Omental fat pad (tissue), 4 donors: Measurements from ENCODE around the gene MRPS24. TPM values are rescaled to one million over a fixed set of nuclear protein-coding genes. Genes with fewer than 3 reads are reported as not detected.

Source experiments
- ATAC-seq: fragments of 150-250 bp; one replicate; pipeline ENCODE4 v1.9.1; 2016; ENCODE audit warnings: mild to moderate bottlenecking, moderate library complexity; ENCODE audit not compliant: low FRiP score
- DNase-seq: peaks from one replicate; pipeline ENCODE4 v3.0.0-alpha.2; 2019; ENCODE audit warnings: low spot score
- CTCF ChIP-seq, 3 donors: fragments of 450-650 bp; IDR thresholded peaks; one replicate each; pipeline ENCODE4 v1.5.1; 2016 to 2017; ENCODE audit warnings: antibody characterized with exemption in 3 of 3, mild to moderate bottlenecking in 3 of 3, moderate library complexity in 2 of 3
- total RNA-seq, 4 donors: library from RNA; depleted of rRNA; stranded (reverse); fragments of >200 nt; gene quantifications; one replicate each; pipeline ENCODE4 v1.1.0, GENCODE V29; 2016

Gene MRPS24
- total RNA-seq, 4 donors from 2014 or later = 69.8 to 109 (median 82.6) TPM

GRCh38 chr7:43856316-43856715, 13.0 kb downstream of the MRPS24 start:
- no peak for TF ChIP-seq CTCF (IDR thresholded peaks at IDR 0.05)
- no peak for DNase-seq
- no peak for ATAC-seq

DNA sequence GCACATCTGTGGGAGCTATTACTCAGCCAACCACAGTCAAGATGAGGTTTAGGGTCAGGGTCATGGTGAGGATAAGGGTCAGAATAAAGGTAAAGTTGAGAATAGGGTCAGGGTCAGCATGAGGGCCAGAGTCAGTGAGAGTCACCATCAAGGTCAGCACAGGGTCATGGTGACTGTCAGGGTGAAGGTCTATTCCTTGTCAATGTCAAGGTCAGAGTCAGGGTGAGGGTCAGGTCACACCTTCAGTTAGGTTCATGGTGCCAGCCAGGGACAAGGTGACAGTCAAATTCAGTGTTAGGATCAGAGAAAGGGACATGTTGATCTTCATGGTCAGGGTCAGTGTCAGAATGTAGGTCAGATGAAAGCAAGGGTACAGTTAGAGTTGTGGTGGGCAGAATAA, 14.1 kb downstream of the MRPS24 start:
- ATAC-seq (no peak), DNase-seq (no peak)
- no peak for TF ChIP-seq CTCF (IDR thresholded peaks at IDR 0.05)

- TF ChIP-seq CTCF (IDR thresholded peaks at IDR 0.05) = no peak
- ATAC-seq = no peak
- no peak for DNase-seq
Observed at GRCh38 chr7:43851805-43852204, 17.5 kb downstream of the MRPS24 start.

DNA sequence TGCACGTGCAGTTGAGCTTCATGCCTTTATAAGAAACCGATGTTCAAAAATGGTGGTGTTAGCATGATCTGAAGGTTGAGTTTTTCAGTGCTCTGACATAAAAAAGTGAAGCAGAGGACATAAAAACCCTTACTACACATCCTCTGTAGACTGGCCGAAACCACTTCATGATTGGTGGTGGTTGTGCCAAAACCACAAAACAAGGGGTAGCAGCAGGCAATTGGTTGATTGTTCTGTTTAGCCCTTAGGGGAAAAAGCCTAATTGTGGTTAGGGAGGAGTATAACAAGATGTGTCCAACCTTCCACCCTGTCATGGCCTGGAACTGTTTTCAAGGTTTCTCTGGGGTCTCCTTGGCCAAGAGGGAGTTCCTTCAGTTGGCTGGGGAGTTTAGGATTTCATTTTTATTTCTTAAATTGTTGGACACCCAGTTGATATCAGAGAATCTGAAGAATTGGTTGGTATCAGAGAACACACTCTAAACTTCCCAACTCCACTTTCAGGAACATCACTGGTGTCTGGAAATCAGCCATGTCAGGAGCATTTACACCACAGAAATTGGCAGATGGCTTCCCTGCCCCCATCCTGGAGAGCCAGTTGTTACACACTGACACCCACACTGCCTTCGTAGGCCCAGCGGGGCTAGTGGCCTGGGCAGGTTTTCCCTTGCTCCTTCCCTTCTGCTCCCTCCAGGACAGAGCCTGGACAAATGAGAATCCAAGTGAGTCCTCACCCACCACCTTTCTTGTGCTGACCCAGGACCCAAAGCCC, 18.8 kb downstream of the MRPS24 start:
- ATAC-seq = no peak
- DNase-seq = no peak
- no peak for TF ChIP-seq CTCF (IDR thresholded peaks at IDR 0.05)

GRCh38 chr7:43849047-43849446, 20.3 kb downstream of the MRPS24 start:
- no peak for TF ChIP-seq CTCF (IDR thresholded peaks at IDR 0.05)
- DNase-seq (no peak), ATAC-seq (no peak)

- DNase-seq (no peak), ATAC-seq (no peak)
- TF ChIP-seq CTCF (IDR thresholded peaks at IDR 0.05) = no peak
Observed at GRCh38 chr7:43847496-43847895, 21.8 kb downstream of the MRPS24 start.

DNA sequence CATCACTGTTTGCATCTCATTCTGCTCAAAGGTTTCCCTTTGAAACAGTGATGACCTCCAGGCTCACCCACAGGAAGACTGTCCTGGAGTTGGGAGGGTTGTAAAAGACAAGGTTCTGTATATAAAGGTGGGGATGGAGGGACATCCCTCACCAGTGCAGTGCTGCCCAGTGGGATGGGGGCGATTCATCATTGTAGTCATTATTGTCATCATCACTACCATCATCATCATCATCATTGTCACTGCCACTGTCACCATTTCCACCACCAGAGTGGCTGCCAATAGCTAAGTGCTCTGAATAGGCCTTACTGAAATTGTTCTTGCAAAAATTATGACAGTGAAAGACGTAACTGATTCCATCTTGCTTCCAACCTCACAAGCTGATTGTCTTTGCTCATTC, 24.7 kb downstream of the MRPS24 start:
- ATAC-seq (no peak), DNase-seq (no peak)
- TF ChIP-seq CTCF (IDR thresholded peaks at IDR 0.05) = no peak
